GM12878 (cell line): Measurements from ENCODE around the gene GLI1. TPM values are rescaled to one million over a fixed set of nuclear protein-coding genes. Genes with fewer than 3 reads are reported as not detected.

Experiments used
- ATAC-seq: fragments of 200-7000 bp; cut with Tn5 transposase; 3 replicates; pipeline ENCODE4 v1.9.1; 2020; ENCODE audit warnings: mild to moderate bottlenecking, moderate library complexity
- BruUV-seq: library from RNA; stranded (reverse); fragments of 400-500 nt; replicated peaks from 2 replicates; lab custom pipeline; 2021; lab: Mats Ljungman, UMichigan
- CTCF ChIA-PET: fragments of 300-600 bp; sonication (Branson Sonifier 250); formaldehyde crosslinking; extraction: SDS; loops from one replicate; lab custom pipeline; 2021; ENCODE audit warnings: inconsistent platforms; lab: Yijun Ruan, JAX
- POLR2A ChIA-PET: fragments of 350-600 bp; formaldehyde crosslinking; extraction: SDS; loops from one replicate; lab custom pipeline; 2021; ENCODE audit warnings: inconsistent platforms; lab: Charles Lee
- RAD21 ChIA-PET: fragments of 300-600 bp; sonication (Branson Sonifier 250); formaldehyde crosslinking; loops from one replicate; lab custom pipeline; 2023; ENCODE audit warnings: antibody characterized with exemption; ENCODE audit not compliant: unreplicated experiment; lab: Charles Lee
- SMC1A ChIA-PET: fragments of 300-600 bp; sonication (Branson Sonifier 250); formaldehyde crosslinking; loops from one replicate; lab custom pipeline; 2023; ENCODE audit not compliant: unreplicated experiment, uncharacterized antibody; lab: Charles Lee
- DNase-seq: peaks from one replicate; pipeline ENCODE4 v3.0.0-alpha.2; 2011; ENCODE audit warnings: low read depth, low spot score
- FAIRE-seq: peaks from 3 replicates; lab custom pipeline; 2011; peaks lifted over from hg19 to GRCh38; lab: Jason Lieb, UNC
- H2AFZ ChIP-seq: 2 replicates; pipeline ENCODE4 v1.6.0; 2011; ENCODE audit warnings: low read depth, low read length, control low read depth; ENCODE audit not compliant: control insufficient read depth
- H3K27ac ChIP-seq: 2 replicates; pipeline ENCODE4 v1.5.1; 2011; ENCODE audit warnings: control low read depth; ENCODE audit not compliant: control insufficient read depth, insufficient read depth
- H3K27me3 ChIP-seq, 2 experiments: replicated peaks in 1 of 2; 2 replicates each; pipeline versions ENCODE4 v1.6.0 to v1.6.1; 2011; ENCODE audit warnings: low read length in 1 of 2; ENCODE audit not compliant: control insufficient read depth in 2 of 2, insufficient read depth in 2 of 2
- H3K36me3 ChIP-seq, 2 experiments: 2 replicates each; pipeline ENCODE4 v1.5.1; 2011; ENCODE audit warnings: low read length in 1 of 2; ENCODE audit not compliant: control insufficient read depth in 2 of 2, insufficient read depth in 2 of 2
- H3K4me1 ChIP-seq: 2 replicates; pipeline ENCODE4 v1.6.1; 2011; ENCODE audit warnings: mild to moderate bottlenecking, low read length, moderate library complexity, mixed read lengths; ENCODE audit not compliant: control insufficient read depth, insufficient read depth
- H3K4me2 ChIP-seq: 2 replicates; pipeline ENCODE4 v1.6.0; 2011; ENCODE audit warnings: control low read depth; ENCODE audit not compliant: control insufficient read depth, insufficient read depth
- H3K4me3 ChIP-seq: fragments of 200-600 bp; sonication (generic); 2 replicates; pipeline ENCODE4 v1.5.1; 2016
- H3K79me2 ChIP-seq: 2 replicates; pipeline ENCODE4 v1.6.0; 2011; ENCODE audit warnings: low read length; ENCODE audit not compliant: control insufficient read depth, insufficient read depth
- H3K9ac ChIP-seq: 2 replicates; pipeline ENCODE4 v1.8.0; 2011; ENCODE audit warnings: low read length, control low read depth, mixed read lengths; ENCODE audit not compliant: control insufficient read depth, insufficient read depth
- H3K9me3 ChIP-seq: replicated peaks from 3 replicates; pipeline ENCODE4 v1.5.1; 2011; ENCODE audit warnings: mild to moderate bottlenecking, low read length; ENCODE audit not compliant: control insufficient read depth, insufficient read depth
- H4K20me1 ChIP-seq: 2 replicates; pipeline ENCODE4 v1.6.0; 2011; ENCODE audit not compliant: control insufficient read depth, insufficient read depth
- CREB1 ChIP-seq: IDR thresholded peaks from 2 replicates; pipeline ENCODE4 v1.6.1; 2012; ENCODE audit warnings: low read depth, mild to moderate bottlenecking, inconsistent platforms
- EGR1 ChIP-seq, 2 experiments: IDR thresholded peaks; 1 replicate in 1 of 2; 2 replicates in 1 of 2; pipeline ENCODE4 v1.6.1; 2011 to 2012; ENCODE audit warnings: low read depth in 2 of 2, low read length in 2 of 2, borderline replicate concordance in 1 of 2, mild to moderate bottlenecking in 1 of 2, moderate library complexity in 1 of 2
- FOXM1 ChIP-seq: IDR thresholded peaks from 2 replicates; pipeline ENCODE4 v1.6.1; 2012; ENCODE audit warnings: low read depth, mild to moderate bottlenecking, inconsistent platforms, low read length, moderate library complexity
- HDGF ChIP-seq: fragments of 450-650 bp; IDR thresholded peaks from 2 replicates; pipeline ENCODE4 v1.6.1; 2016; ENCODE audit warnings: antibody characterized with exemption
- IKZF1 ChIP-seq: fragments of 450-650 bp; conservative IDR thresholded peaks from 2 replicates; pipeline ENCODE4 v1.6.1; 2017; ENCODE audit warnings: antibody characterized with exemption, mild to moderate bottlenecking
- MLLT1 ChIP-seq: fragments of 450-650 bp; IDR thresholded peaks from 2 replicates; pipeline ENCODE4 v1.6.1; 2016; ENCODE audit warnings: mild to moderate bottlenecking
- NR2C2 ChIP-seq: IDR thresholded peaks from 2 replicates; pipeline ENCODE4 v1.6.1; 2011; ENCODE audit warnings: borderline replicate concordance, low read depth; ENCODE audit not compliant: control insufficient read depth, insufficient read length
- PML ChIP-seq: IDR thresholded peaks from 2 replicates; pipeline ENCODE4 v1.6.1; 2012; ENCODE audit warnings: low read length, inconsistent platforms
- POLR2AphosphoS5 ChIP-seq: IDR thresholded peaks from 2 replicates; pipeline ENCODE4 v1.6.1; 2011; ENCODE audit warnings: mild to moderate bottlenecking, low read length, inconsistent platforms
- RB1 ChIP-seq: fragments of 450-650 bp; formaldehyde crosslinking; IDR thresholded peaks from 2 replicates; pipeline ENCODE4 v1.6.1; 2017; ENCODE audit warnings: mild to moderate bottlenecking, borderline replicate concordance
- SREBF2 ChIP-seq: IDR thresholded peaks from 2 replicates; pipeline ENCODE4 v1.6.1; 2012; ENCODE audit warnings: mild to moderate bottlenecking, low read length
- TARDBP ChIP-seq: IDR thresholded peaks from 2 replicates; pipeline ENCODE4 v1.6.1; 2016; ENCODE audit warnings: borderline replicate concordance
- TBL1XR1 ChIP-seq: IDR thresholded peaks from 2 replicates; pipeline ENCODE4 v1.6.1; 2012; ENCODE audit warnings: low read depth, low read length, improper control_type of control experiment
- WGBS: methylation state at CpG from one replicate; pipeline ENCODE4 v1.1.6; 2016; ENCODE audit warnings: low lambda C conversion rate; ENCODE audit not compliant: insufficient replicate concordance, insufficient coverage; ENCODE audit errors: missing lambda C conversion rate; 5-methylcytosine and 5-hydroxymethylcytosine counted together
- in situ Hi-C: fragments of 300-500 bp; cut with MboI; formaldehyde crosslinking; loops from 9 replicates; pipeline ENCODE4 v1.14.3; 2018; ENCODE audit warnings: mixed read lengths
- intact Hi-C: fragments of 100-400 bp; cut with micrococcal nuclease; formaldehyde crosslinking; loops from one replicate; pipeline ENCODE4 v1.14.2; 2022; ENCODE audit not compliant: unreplicated experiment
- polyA plus RNA-seq, 11 experiments: library from polyadenylated mRNA; depleted of rRNA in 4 of 11; unstranded in 6 of 11; stranded (reverse) in 5 of 11; fragments of >200 nt; fragmentation: Nextera tagmentation in 4 of 11; fragmentation: Illumina TruSeq in 1 of 11; extraction: Ambion mirVana in 4 of 11; extraction: Trizol in 1 of 11; gene quantifications; 1 replicate in 1 of 11; 2 replicates in 10 of 11; pipeline versions ENCODE4 v1.2.1 to v1.2.3, GENCODE V29; 2011 to 2016; ENCODE audit warnings: inconsistent platforms in 2 of 11, missing spikeins in 2 of 11, low read depth in 1 of 11
- total RNA-seq, 4 experiments: library from RNA; depleted of rRNA in 3 of 4; stranded (reverse); fragments of >200 nt in 3 of 4; fragmentation: Illumina TruSeq in 1 of 4; extraction: Trizol in 1 of 4; gene quantifications; 2 replicates each; pipeline versions ENCODE4 v1.2.1 to v1.2.3, GENCODE V29; 2013 to 2021

Gene GLI1
- total and polyA plus RNA-seq, 10 of the 15 experiments (the other 5 are each of a cell fraction or from before 2014, with no cell fraction given): 0.27 to 1.2 (median 0.49) TPM

- no peak for TF ChIP-seq SREBF2
- no peak for TF ChIP-seq NR2C2
- 0 out of 2 replicates have a peak, but pooled peaks have one; percentile 26 for TF ChIP-seq HDGF
- no peak for TF ChIP-seq TARDBP
- TF ChIP-seq FOXM1: no peak
- TF ChIP-seq EGR1 (IDR thresholded peaks at IDR 0.05; ENCODE audit: borderline replicate concordance in 1 of 2, low read depth in 2 of 2, low read length in 2 of 2): peak in 1 of 2 experiments; percentile 55; a peak in 2 of 3 replicates
- TF ChIP-seq RB1: peak; percentile 84
- no peak for TF ChIP-seq IKZF1
- TF ChIP-seq PML: peak; percentile 99
- 0 out of 2 replicates have a peak, but pooled peaks have one; percentile 54 for TF ChIP-seq TBL1XR1
- TF ChIP-seq CREB1: peak; percentile 83
Observed at GRCh38 chr12:57520053-57520818, 60.7 kb downstream of the GLI1 start, which contains the start of gene DDIT3 (continued).

GRCh38 chr12:57521525-57522010, 62.0 kb downstream of the GLI1 start:
- SMC1A ChIA-PET: interaction anchor here (1.2 kb wide), 1 partner anchor 66 kb away, joined by 3 read pairs; no protein-coding TSS in a partner anchor
- peak overlapping the region; percentile 86 for H2AFZ ChIP-seq
- ATAC-seq (no peak), FAIRE-seq (no peak), DNase-seq (no peak)
- peaks cover 50% of the 10 kb centered on the region for H3K79me2 ChIP-seq
- H3K9me3 ChIP-seq: no peaks in the 10 kb centered on the region
- peaks cover 29% of the 10 kb centered on the region for H3K4me1 ChIP-seq
- no peaks in the 10 kb centered on the region for H3K27me3 ChIP-seq
- peaks cover 4% of the 10 kb centered on the region; the same call in 1 of the 2 replicates for H4K20me1 ChIP-seq
- H3K4me2 ChIP-seq: peak overlapping the region; percentile 92
- H3K4me3 ChIP-seq: peak overlapping the region; percentile 80; the same call in 1 of the 2 replicates
- TF ChIP-seq POLR2AphosphoS5: no peak
- peak; percentile 42; the same call in 1 of the 2 replicates for TF ChIP-seq MLLT1
- whole genome bisulfite sequencing: 66% methylated on average over 17 of the region's 17 CpGs
- in situ Hi-C loops (no loop called here), intact Hi-C loops (loop anchor here (2.0 to 5.0 kb wide), 3 partner anchors 25 to 59 kb away; partner anchors contain the start of genes ARHGAP9 and DCTN2)
- peaks cover 17% of the 10 kb centered on the region in 2 experiments; a peak in 3 of 4 replicates for H3K36me3 ChIP-seq
- CTCF ChIA-PET: interaction anchor here (1.3 kb wide), 1 partner anchor 63 kb away, joined by 5 read pairs; no protein-coding TSS in a partner anchor
- POLR2A ChIA-PET: interaction anchor here (1.0 to 1.6 kb wide), 4 partner anchors 33 to 292 kb away, joined by 3 to 10 read pairs (median 4); partner anchors contain the start of gene SHMT2
- peak overlapping the region; percentile 91 for H3K9ac ChIP-seq
- BruUV-seq: no TSS peak
- peak overlapping the region; percentile 99 for H3K27ac ChIP-seq
- RAD21 ChIA-PET: interaction anchor here (0.7 to 2.4 kb wide), 3 partner anchors 45 to 91 kb away, joined by 3 to 9 read pairs (median 5); partner anchors contain the start of gene INHBE
